ENCODE results near the gene TRPV5. TPM values are rescaled to one million over a fixed set of nuclear protein-coding genes. Genes with fewer than 3 reads are reported as not detected.

The TRPV5 gene
- total RNA-seq, 1 donor, result not detected

- Histone ChIP-seq H3K4me1 (ENCODE audit: insufficient read depth, low read length) (no peaks in the 10 kb centered on the region), H3K4me2 (ENCODE audit: insufficient read depth, low read length) (no peak overlapping the region), H3K36me3 (ENCODE audit: insufficient read depth, low read length) (no peaks in the 10 kb centered on the region), H3K27me3 (ENCODE audit: insufficient read depth, low read length) (peaks cover 3% of the 10 kb centered on the region), H3K27ac (ENCODE audit: low read depth, low read length) (no peak overlapping the region), H2AFZ (ENCODE audit: low read length) (no peak overlapping the region), H3K79me2 (ENCODE audit: insufficient read depth, low read length) (no peaks in the 10 kb centered on the region), H3K9me3 (ENCODE audit: low read depth, low read length) (no peaks in the 10 kb centered on the region), H3K4me3 (ENCODE audit: insufficient read depth, low read length) (no peak overlapping the region), H4K20me1 (ENCODE audit: insufficient read depth, low read length) (no peaks in the 10 kb centered on the region)
- no peak for DNase-seq (ENCODE audit: insufficient read length, low spot score, missing footprints)
- TF ChIP-seq CTCF (IDR thresholded peaks at IDR 0.05; ENCODE audit: extremely low read depth, low read depth, low read length), result no peak
These were observed 40.6 kb downstream of the TRPV5 start for GRCh38 chr7:142892951-142893350.

- no peak overlapping the region for H2AFZ ChIP-seq (ENCODE audit: low read length)
- H3K36me3 ChIP-seq (ENCODE audit: insufficient read depth, low read length), result no peaks in the 10 kb centered on the region
- no peak for TF ChIP-seq CTCF (IDR thresholded peaks at IDR 0.05; ENCODE audit: extremely low read depth, low read depth, low read length)
- peaks cover 3% of the 10 kb centered on the region for H3K27me3 ChIP-seq (ENCODE audit: insufficient read depth, low read length)
- DNase-seq (ENCODE audit: insufficient read length, low spot score, missing footprints), result no peak
- H4K20me1 ChIP-seq (ENCODE audit: insufficient read depth, low read length), result no peaks in the 10 kb centered on the region
- no peak overlapping the region for H3K4me2 ChIP-seq (ENCODE audit: insufficient read depth, low read length)
- H3K4me1 ChIP-seq (ENCODE audit: insufficient read depth, low read length), result no peaks in the 10 kb centered on the region
- no peaks in the 10 kb centered on the region for H3K9me3 ChIP-seq (ENCODE audit: low read depth, low read length)
- no peaks in the 10 kb centered on the region for H3K79me2 ChIP-seq (ENCODE audit: insufficient read depth, low read length)
- no peak overlapping the region for H3K27ac ChIP-seq (ENCODE audit: low read depth, low read length)
- H3K4me3 ChIP-seq (ENCODE audit: insufficient read depth, low read length), result no peak overlapping the region
These were observed 42.0 kb downstream of the TRPV5 start for GRCh38 chr7:142891490-142892082.

- Histone ChIP-seq H3K4me2 (ENCODE audit: insufficient read depth, low read length) (no peak overlapping the region), H4K20me1 (ENCODE audit: insufficient read depth, low read length) (no peaks in the 10 kb centered on the region), H2AFZ (ENCODE audit: low read length) (no peak overlapping the region), H3K36me3 (ENCODE audit: insufficient read depth, low read length) (no peaks in the 10 kb centered on the region), H3K27ac (ENCODE audit: low read depth, low read length) (no peak overlapping the region), H3K4me1 (ENCODE audit: insufficient read depth, low read length) (no peaks in the 10 kb centered on the region), H3K9me3 (ENCODE audit: low read depth, low read length) (no peaks in the 10 kb centered on the region), H3K27me3 (ENCODE audit: insufficient read depth, low read length) (peaks cover 3% of the 10 kb centered on the region), H3K79me2 (ENCODE audit: insufficient read depth, low read length) (no peaks in the 10 kb centered on the region), H3K4me3 (ENCODE audit: insufficient read depth, low read length) (no peak overlapping the region)
- no peak for DNase-seq (ENCODE audit: insufficient read length, low spot score, missing footprints)
- TF ChIP-seq CTCF (IDR thresholded peaks at IDR 0.05; ENCODE audit: extremely low read depth, low read depth, low read length), result no peak
These were observed 42.6 kb downstream of the TRPV5 start for GRCh38 chr7:142890874-142891485.

GRCh38 chr7:142889816-142890215 lies 43.7 kb downstream of the TRPV5 start:
- H3K79me2 ChIP-seq (ENCODE audit: insufficient read depth, low read length), result no peaks in the 10 kb centered on the region
- no peak overlapping the region for H3K4me3 ChIP-seq (ENCODE audit: insufficient read depth, low read length)
- TF ChIP-seq CTCF (IDR thresholded peaks at IDR 0.05; ENCODE audit: extremely low read depth, low read depth, low read length), result no peak
- H2AFZ ChIP-seq (ENCODE audit: low read length), result no peak overlapping the region
- H4K20me1 ChIP-seq (ENCODE audit: insufficient read depth, low read length), result no peaks in the 10 kb centered on the region
- no peak for DNase-seq (ENCODE audit: insufficient read length, low spot score, missing footprints)
- no peaks in the 10 kb centered on the region for H3K9me3 ChIP-seq (ENCODE audit: low read depth, low read length)
- no peaks in the 10 kb centered on the region for H3K36me3 ChIP-seq (ENCODE audit: insufficient read depth, low read length)
- no peak overlapping the region for H3K27ac ChIP-seq (ENCODE audit: low read depth, low read length)
- H3K27me3 ChIP-seq (ENCODE audit: insufficient read depth, low read length), result no peaks in the 10 kb centered on the region
- H3K4me2 ChIP-seq (ENCODE audit: insufficient read depth, low read length), result no peak overlapping the region
- no peaks in the 10 kb centered on the region for H3K4me1 ChIP-seq (ENCODE audit: insufficient read depth, low read length)

Measured in osteoblast (primary cell).